A549 (cell line): ENCODE results near the gene NECAB3. TPM values are rescaled to one million over a fixed set of nuclear protein-coding genes. Genes with fewer than 3 reads are reported as not detected.

ENCODE experiments used
- ATAC-seq, 2 experiments: fragments of 200-7000 bp in 1 of 2; fragments of >200 bp in 1 of 2; cut with Nextera tagmentation in 1 of 2; cut with Tn5 transposase in 1 of 2; 3 replicates each; pipeline versions ENCODE4 v1.8.0 to v1.9.1; 2018 to 2020; ENCODE audit warnings: mild to moderate bottlenecking in 1 of 2, moderate library complexity in 1 of 2
- CTCF ChIA-PET: fragments of 300-600 bp; sonication (Branson Sonifier 250); formaldehyde crosslinking; extraction: SDS; loops from one replicate; lab custom pipeline; 2021; ENCODE audit warnings: antibody characterized with exemption, inconsistent platforms; lab: Yijun Ruan, JAX
- POLR2A ChIA-PET: fragments of 350-600 bp; formaldehyde crosslinking; extraction: SDS; loops from one replicate; lab custom pipeline; 2021; ENCODE audit warnings: antibody characterized with exemption, inconsistent platforms; lab: Yijun Ruan, JAX
- DNase-seq, 2 experiments: peaks; one replicate each; pipeline versions ENCODE4 v3.0.0 to v3.0.0-alpha.2; 2011 to 2016; ENCODE audit warnings: low read depth in 1 of 2, low spot score in 1 of 2
- FAIRE-seq: peaks from 2 replicates; lab custom pipeline; 2011; peaks lifted over from hg19 to GRCh38; lab: Jason Lieb, UNC
- H3K27ac ChIP-seq, 2 experiments: fragments of >200 bp; sonication (Bioruptor Twin); formaldehyde crosslinking; 3 replicates each; pipeline ENCODE4 v1.5.1; 2016 to 2017
- H3K4me1 ChIP-seq: fragments of >200 bp; sonication (Bioruptor Twin); formaldehyde crosslinking; 3 replicates; pipeline ENCODE4 v1.6.1; 2016
- H3K4me2 ChIP-seq: fragments of >200 bp; sonication (Bioruptor Twin); formaldehyde crosslinking; 3 replicates; pipeline ENCODE4 v1.6.1; 2016
- H3K4me3 ChIP-seq: fragments of >200 bp; sonication (Bioruptor Twin); formaldehyde crosslinking; 3 replicates; pipeline ENCODE4 v1.5.1; 2016
- H3K9me3 ChIP-seq: fragments of >200 bp; sonication (Bioruptor Twin); formaldehyde crosslinking; 3 replicates; pipeline ENCODE4 v1.6.1; 2016
- CBX2 ChIP-seq: fragments of 200-600 bp; sonication (generic); IDR thresholded peaks from 2 replicates; pipeline ENCODE4 v1.6.1; 2016; ENCODE audit warnings: low read depth, mild to moderate bottlenecking, borderline replicate concordance
- CBX8 ChIP-seq: fragments of 200-600 bp; sonication (generic); IDR thresholded peaks from 2 replicates; pipeline ENCODE4 v1.6.1; 2016
- CHD4 ChIP-seq: fragments of 200-600 bp; sonication (generic); IDR thresholded peaks from 2 replicates; pipeline ENCODE4 v1.6.1; 2016; ENCODE audit warnings: antibody characterized with exemption, mild to moderate bottlenecking, borderline replicate concordance
- ESRRA ChIP-seq: fragments of 150-350 bp; IDR thresholded peaks from 2 replicates; pipeline ENCODE4 v1.6.1; 2014; ENCODE audit warnings: mild to moderate bottlenecking, low read length, borderline replicate concordance
- FOSB ChIP-seq: fragments of 250-450 bp; sonication (Bioruptor Pico); IDR thresholded peaks from 2 replicates; pipeline ENCODE4 v1.5.0; 2020; ENCODE audit warnings: mild to moderate bottlenecking, moderate library complexity
- HEYL ChIP-seq: fragments of 250-450 bp; sonication (Bioruptor Pico); IDR thresholded peaks from 2 replicates; pipeline ENCODE4 v1.8.0; 2021; ENCODE audit warnings: mild to moderate bottlenecking, moderate library complexity
- HOXB13 ChIP-seq: fragments of 250-450 bp; sonication (Bioruptor Pico); IDR thresholded peaks from 2 replicates; pipeline ENCODE4 v1.5.0; 2020; ENCODE audit warnings: low read depth, mild to moderate bottlenecking, moderate library complexity
- JUN ChIP-seq, 2 experiments: fragments of >200 bp; sonication (Bioruptor Twin); formaldehyde crosslinking; IDR thresholded peaks; 2 replicates in 1 of 2; 3 replicates in 1 of 2; pipeline ENCODE4 v1.6.1; 2016 to 2017
- KDM1A ChIP-seq: fragments of 200-600 bp; sonication (generic); IDR thresholded peaks from 2 replicates; pipeline ENCODE4 v1.6.1; 2016; ENCODE audit warnings: low read depth, mild to moderate bottlenecking
- MAZ ChIP-seq: fragments of 150-350 bp; IDR thresholded peaks from 2 replicates; pipeline ENCODE4 v1.6.1; 2014; ENCODE audit warnings: antibody characterized with exemption, low read depth, low read length, borderline replicate concordance
- MYC ChIP-seq: IDR thresholded peaks from 2 replicates; pipeline ENCODE4 v1.6.1; 2012; ENCODE audit warnings: mild to moderate bottlenecking, inconsistent platforms, low read length, improper control_type of control experiment, borderline replicate concordance
- NPAS2 ChIP-seq: fragments of 250-450 bp; sonication (Bioruptor Pico); IDR thresholded peaks from 2 replicates; pipeline ENCODE4 v1.8.0; 2022; ENCODE audit warnings: mild to moderate bottlenecking, moderate library complexity, borderline replicate concordance
- NR3C1 ChIP-seq: fragments of >200 bp; sonication (Bioruptor Twin); formaldehyde crosslinking; IDR thresholded peaks from 3 replicates; pipeline ENCODE4 v1.6.1; 2017
- PHF8 ChIP-seq: fragments of 200-600 bp; sonication (generic); IDR thresholded peaks from 2 replicates; pipeline ENCODE4 v1.6.1; 2016; ENCODE audit warnings: low read depth, mild to moderate bottlenecking, antibody characterized with exemption, moderate library complexity, borderline replicate concordance
- SREBF2 ChIP-seq: fragments of 450-650 bp; IDR thresholded peaks from 2 replicates; pipeline ENCODE4 v1.6.1; 2014; ENCODE audit warnings: mild to moderate bottlenecking, moderate library complexity
- ZFP36 ChIP-seq: fragments of 450-650 bp; IDR thresholded peaks from 2 replicates; pipeline ENCODE4 v1.6.1; 2014; ENCODE audit warnings: borderline replicate concordance; ENCODE audit not compliant: partially characterized antibody
- ZSCAN20 ChIP-seq: fragments of 250-450 bp; sonication (Bioruptor Pico); IDR thresholded peaks from 2 replicates; pipeline ENCODE4 v1.8.0; 2022; ENCODE audit warnings: mild to moderate bottlenecking, moderate library complexity
- WGBS: methylation state at CpG from one replicate; pipeline ENCODE4 v1.1.6; 2017; ENCODE audit errors: missing lambda C conversion rate; 5-methylcytosine and 5-hydroxymethylcytosine counted together
- polyA plus RNA-seq, 4 experiments: library from polyadenylated mRNA; depleted of rRNA in 3 of 4; stranded (reverse); fragments of >200 nt; fragmentation: RNase III in 1 of 4; extraction: RNeasy Plus Mini Kit Qiagen cat#74134 plus additional on column Dnase treatment in 1 of 4; gene quantifications; 2 replicates in 3 of 4; 3 replicates in 1 of 4; pipeline ENCODE4 v1.2.3, GENCODE V29; 2011 to 2017
- TF ChIP-seq, protein P1 (sequence below): fragments of >200 bp; sonication (Bioruptor Twin); formaldehyde crosslinking; IDR thresholded peaks from 3 replicates; pipeline ENCODE4 v1.6.1; 2016
- TF ChIP-seq, protein P2 (sequence below): fragments of 200-600 bp; sonication (generic); IDR thresholded peaks from 2 replicates; pipeline ENCODE4 v1.6.1; 2016; ENCODE audit warnings: antibody characterized with exemption, mild to moderate bottlenecking, moderate library complexity
- TF ChIP-seq, protein P3 (sequence below): IDR thresholded peaks from 2 replicates; pipeline ENCODE4 v1.6.1; 2012; ENCODE audit warnings: low read depth, borderline replicate concordance

Gene NECAB3
- polyA plus RNA-seq, 2 of the 4 experiments (the other 2 are of a cell fraction), result 9.3 to 19.3 TPM

DNA sequence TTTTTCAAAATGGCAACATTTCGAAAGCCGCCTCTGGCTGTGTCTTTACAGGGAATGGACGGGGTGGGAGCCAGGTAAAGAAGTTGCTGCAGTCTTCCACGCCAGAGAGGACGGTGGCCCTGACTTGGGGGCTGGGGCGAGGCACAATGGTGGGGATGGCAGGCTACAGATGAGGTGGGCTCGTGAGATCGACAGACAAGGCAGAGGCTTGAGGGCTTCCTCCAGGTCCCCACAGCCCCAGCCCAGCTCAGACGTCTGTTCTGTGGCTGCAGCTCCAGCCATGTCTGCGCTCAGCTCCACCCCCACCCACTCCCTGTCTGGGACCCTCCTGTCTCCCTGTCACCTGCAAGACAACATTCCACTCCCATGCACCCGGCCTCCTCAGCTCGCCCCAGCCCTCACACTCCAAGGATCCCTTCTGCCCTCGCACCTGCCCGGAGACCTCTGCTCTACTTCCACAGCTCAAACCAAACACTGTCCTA lies 19.5 kb downstream of the NECAB3 start:
- Histone ChIP-seq H3K4me2 (no peak overlapping the region), H3K4me3 (no peak overlapping the region), H3K9me3 (no peaks in the 10 kb centered on the region), H3K27ac (no peak overlapping the region), H3K4me1 (peaks cover 4% of the 10 kb centered on the region; the same call in 1 of the 3 replicates)
- no peak for ATAC-seq
- ChIA-PET POLR2A (interaction anchor here (0.5 to 2.2 kb wide), 2 partner anchors 9 to 201 kb away, joined by 3 to 14 read pairs; no protein-coding TSS in a partner anchor), CTCF (interaction anchor here (1.2 to 4.8 kb wide), 7 partner anchors 9 to 427 kb away, joined by 4 to 28 read pairs (median 5); partner anchors contain the start of genes ACTL10 and C20orf144)
- no peak for DNase-seq
- no peak for TF ChIP-seq CBX8
- no peak for TF ChIP-seq NR3C1
- no peak for TF ChIP-seq SREBF2
- no peak for TF ChIP-seq FOSB (CRISPR knock-in tag)
- TF ChIP-seq, protein P1, sequence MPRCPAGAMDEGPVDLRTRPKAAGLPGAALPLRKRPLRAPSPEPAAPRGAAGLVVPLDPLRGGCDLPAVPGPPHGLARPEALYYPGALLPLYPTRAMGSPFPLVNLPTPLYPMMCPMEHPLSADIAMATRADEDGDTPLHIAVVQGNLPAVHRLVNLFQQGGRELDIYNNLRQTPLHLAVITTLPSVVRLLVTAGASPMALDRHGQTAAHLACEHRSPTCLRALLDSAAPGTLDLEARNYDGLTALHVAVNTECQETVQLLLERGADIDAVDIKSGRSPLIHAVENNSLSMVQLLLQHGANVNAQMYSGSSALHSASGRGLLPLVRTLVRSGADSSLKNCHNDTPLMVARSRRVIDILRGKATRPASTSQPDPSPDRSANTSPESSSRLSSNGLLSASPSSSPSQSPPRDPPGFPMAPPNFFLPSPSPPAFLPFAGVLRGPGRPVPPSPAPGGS, result no peak
- TF ChIP-seq HEYL (CRISPR knock-in tag), result no peak
- no peak for TF ChIP-seq CBX2
- TF ChIP-seq MAZ, result no peak
- no peak for TF ChIP-seq JUN (IDR thresholded peaks at IDR 0.05)
- 90% methylated on average over 14 of the region's 14 CpGs for WGBS
- FAIRE-seq, result no peak

DNA sequence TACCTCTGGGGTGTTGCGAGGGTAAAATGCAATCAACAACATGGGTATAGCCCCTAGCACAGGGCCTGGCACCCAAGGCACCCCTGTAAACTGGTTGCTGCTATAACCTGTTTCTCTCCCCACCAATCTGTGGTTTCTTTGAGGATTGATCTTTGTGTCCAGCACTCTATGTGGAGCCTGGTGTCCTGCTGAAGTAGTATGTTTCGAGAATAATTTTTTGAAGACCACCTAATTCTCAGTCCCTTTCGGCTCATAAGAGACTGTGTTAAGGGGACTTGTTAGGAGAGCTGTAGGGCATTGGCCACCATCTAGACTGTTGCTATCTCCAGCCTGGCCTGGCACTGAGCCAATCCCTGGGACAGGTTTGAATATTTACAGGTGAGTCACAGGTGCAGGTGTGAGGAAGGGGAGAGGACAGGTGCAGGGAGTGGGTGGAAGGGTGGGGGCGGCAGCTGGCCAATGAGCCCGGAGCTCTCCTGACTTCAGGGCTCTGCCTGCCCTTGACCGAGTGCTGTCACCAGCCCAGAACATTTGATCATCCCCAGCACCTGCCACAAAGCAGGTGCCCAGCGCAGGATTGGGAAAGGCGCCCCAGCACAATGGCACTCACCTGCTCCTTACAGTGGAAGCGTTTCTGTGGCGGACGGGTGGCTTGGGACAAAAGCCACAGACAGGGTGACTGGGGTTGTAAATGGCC lies 20.2 kb downstream of the NECAB3 start:
- ChIA-PET CTCF (interaction anchor here (0.5 to 4.8 kb wide), 30 partner anchors 9 to 428 kb away, joined by 3 to 28 read pairs (median 4); partner anchors contain the start of genes ACTL10, C20orf144, PXMP4 and SNTA1), POLR2A (interaction anchor here (2.2 kb wide), 1 partner anchor 10 kb away, joined by 14 read pairs; no protein-coding TSS in a partner anchor)
- ATAC-seq (no peak), DNase-seq (no peak), FAIRE-seq (no peak)
- Histone ChIP-seq H3K4me3 (no peak overlapping the region), H3K4me1 (peaks cover 4% of the 10 kb centered on the region; the same call in 1 of the 3 replicates), H3K9me3 (no peaks in the 10 kb centered on the region), H3K27ac (no peak overlapping the region), H3K4me2 (no peak overlapping the region)
- TF ChIP-seq PHF8 (no peak), JUN (IDR thresholded peaks at IDR 0.05) (no peak), NPAS2 (CRISPR knock-in tag) (no peak), NR3C1 (no peak), ESRRA (no peak), KDM1A (no peak), CHD4 (no peak), ZFP36 (no peak), HOXB13 (CRISPR knock-in tag) (no peak), MYC (no peak), ZSCAN20 (CRISPR knock-in tag) (no peak)
- TF ChIP-seq, protein P2, sequence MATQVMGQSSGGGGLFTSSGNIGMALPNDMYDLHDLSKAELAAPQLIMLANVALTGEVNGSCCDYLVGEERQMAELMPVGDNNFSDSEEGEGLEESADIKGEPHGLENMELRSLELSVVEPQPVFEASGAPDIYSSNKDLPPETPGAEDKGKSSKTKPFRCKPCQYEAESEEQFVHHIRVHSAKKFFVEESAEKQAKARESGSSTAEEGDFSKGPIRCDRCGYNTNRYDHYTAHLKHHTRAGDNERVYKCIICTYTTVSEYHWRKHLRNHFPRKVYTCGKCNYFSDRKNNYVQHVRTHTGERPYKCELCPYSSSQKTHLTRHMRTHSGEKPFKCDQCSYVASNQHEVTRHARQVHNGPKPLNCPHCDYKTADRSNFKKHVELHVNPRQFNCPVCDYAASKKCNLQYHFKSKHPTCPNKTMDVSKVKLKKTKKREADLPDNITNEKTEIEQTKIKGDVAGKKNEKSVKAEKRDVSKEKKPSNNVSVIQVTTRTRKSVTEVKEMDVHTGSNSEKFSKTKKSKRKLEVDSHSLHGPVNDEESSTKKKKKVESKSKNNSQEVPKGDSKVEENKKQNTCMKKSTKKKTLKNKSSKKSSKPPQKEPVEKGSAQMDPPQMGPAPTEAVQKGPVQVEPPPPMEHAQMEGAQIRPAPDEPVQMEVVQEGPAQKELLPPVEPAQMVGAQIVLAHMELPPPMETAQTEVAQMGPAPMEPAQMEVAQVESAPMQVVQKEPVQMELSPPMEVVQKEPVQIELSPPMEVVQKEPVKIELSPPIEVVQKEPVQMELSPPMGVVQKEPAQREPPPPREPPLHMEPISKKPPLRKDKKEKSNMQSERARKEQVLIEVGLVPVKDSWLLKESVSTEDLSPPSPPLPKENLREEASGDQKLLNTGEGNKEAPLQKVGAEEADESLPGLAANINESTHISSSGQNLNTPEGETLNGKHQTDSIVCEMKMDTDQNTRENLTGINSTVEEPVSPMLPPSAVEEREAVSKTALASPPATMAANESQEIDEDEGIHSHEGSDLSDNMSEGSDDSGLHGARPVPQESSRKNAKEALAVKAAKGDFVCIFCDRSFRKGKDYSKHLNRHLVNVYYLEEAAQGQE, result no peak
- TF ChIP-seq, protein P3, sequence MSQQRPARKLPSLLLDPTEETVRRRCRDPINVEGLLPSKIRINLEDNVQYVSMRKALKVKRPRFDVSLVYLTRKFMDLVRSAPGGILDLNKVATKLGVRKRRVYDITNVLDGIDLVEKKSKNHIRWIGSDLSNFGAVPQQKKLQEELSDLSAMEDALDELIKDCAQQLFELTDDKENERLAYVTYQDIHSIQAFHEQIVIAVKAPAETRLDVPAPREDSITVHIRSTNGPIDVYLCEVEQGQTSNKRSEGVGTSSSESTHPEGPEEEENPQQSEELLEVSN, result no peak
- WGBS, result 93% methylated on average over 11 of the region's 11 CpGs
